HEK293T (cell line): ENCODE data around the gene RNF34.

Experiments
- CTCF ChIA-PET: fragments of 350-600 bp; formaldehyde crosslinking; extraction: SDS; loops from one replicate; lab custom pipeline; 2021; ENCODE audit warnings: antibody characterized with exemption, inconsistent platforms; lab: Yijun Ruan, JAX
- POLR2A ChIA-PET: fragments of 350-600 bp; formaldehyde crosslinking; extraction: SDS; loops from one replicate; lab custom pipeline; 2020; ENCODE audit warnings: antibody characterized with exemption, inconsistent platforms; lab: Yijun Ruan, JAX
- DNase-seq: peaks from one replicate; pipeline ENCODE4 v3.0.0; 2012; ENCODE audit warnings: mixed read lengths; ENCODE audit errors: extremely low spot score
- ARNT ChIP-seq: fragments of 450-650 bp; IDR thresholded peaks from 2 replicates; pipeline ENCODE4 v1.6.1; 2017; ENCODE audit warnings: mild to moderate bottlenecking
- BHLHE40 ChIP-seq: fragments of 450-650 bp; IDR thresholded peaks from 2 replicates; pipeline ENCODE4 v1.6.1; 2016; ENCODE audit warnings: mild to moderate bottlenecking, moderate library complexity, borderline replicate concordance
- CTBP1 ChIP-seq: fragments of 450-650 bp; IDR thresholded peaks from 2 replicates; pipeline ENCODE4 v1.6.1; 2016; ENCODE audit warnings: borderline replicate concordance
- ELF4 ChIP-seq: fragments of 450-650 bp; IDR thresholded peaks from 2 replicates; pipeline ENCODE4 v1.6.1; 2017; ENCODE audit warnings: antibody characterized with exemption
- FOXA1 ChIP-seq: fragments of 450-650 bp; IDR thresholded peaks from 2 replicates; pipeline ENCODE4 v1.6.1; 2016; ENCODE audit warnings: mild to moderate bottlenecking
- FOXK2 ChIP-seq: fragments of 450-650 bp; IDR thresholded peaks from 2 replicates; pipeline ENCODE4 v1.6.1; 2016; ENCODE audit warnings: mild to moderate bottlenecking
- FOXM1 ChIP-seq: fragments of 450-650 bp; IDR thresholded peaks from 2 replicates; pipeline ENCODE4 v1.6.1; 2017; ENCODE audit warnings: mild to moderate bottlenecking, borderline replicate concordance
- HDGF ChIP-seq: fragments of 450-650 bp; IDR thresholded peaks from 2 replicates; pipeline ENCODE4 v1.6.1; 2017; ENCODE audit warnings: antibody characterized with exemption, borderline replicate concordance
- L3MBTL2 ChIP-seq: fragments of 450-650 bp; conservative IDR thresholded peaks from 2 replicates; pipeline ENCODE4 v1.6.1; 2016; ENCODE audit warnings: mild to moderate bottlenecking
- LEF1 ChIP-seq: fragments of 450-650 bp; IDR thresholded peaks from 2 replicates; pipeline ENCODE4 v1.6.1; 2017; ENCODE audit warnings: mild to moderate bottlenecking, borderline replicate concordance
- NFRKB ChIP-seq: fragments of 450-650 bp; IDR thresholded peaks from 2 replicates; pipeline ENCODE4 v1.6.1; 2016; ENCODE audit warnings: mild to moderate bottlenecking, moderate library complexity
- PKNOX1 ChIP-seq: fragments of 450-650 bp; IDR thresholded peaks from 2 replicates; pipeline ENCODE4 v1.6.1; 2016
- SP1 ChIP-seq: fragments of 450-650 bp; IDR thresholded peaks from 2 replicates; pipeline ENCODE4 v1.6.1; 2017
- SUZ12 ChIP-seq: fragments of 450-650 bp; IDR thresholded peaks from 2 replicates; pipeline ENCODE4 v1.6.1; 2016; ENCODE audit warnings: mild to moderate bottlenecking
- TARDBP ChIP-seq: fragments of 450-650 bp; IDR thresholded peaks from 2 replicates; pipeline ENCODE4 v1.6.1; 2016
- ZNF384 ChIP-seq: fragments of 450-650 bp; IDR thresholded peaks from 2 replicates; pipeline ENCODE4 v1.6.1; 2016

RNF34 gene

GRCh38 chr12:121424624-121424975, 24.7 kb downstream of the RNF34 start:
- no peak for TF ChIP-seq CTBP1
- no peak for TF ChIP-seq ELF4
- TF ChIP-seq FOXM1: no peak
- no peak for TF ChIP-seq PKNOX1
- no peak for TF ChIP-seq SP1
- no peak for TF ChIP-seq ARNT
- no peak for TF ChIP-seq BHLHE40
- CTCF ChIA-PET: interaction anchor here (1.0 kb wide), 1 partner anchor 370 kb away, joined by 3 read pairs; no protein-coding TSS in a partner anchor
- POLR2A ChIA-PET: no interaction called here

GRCh38 chr12:121427556-121428050, 27.7 kb downstream of the RNF34 start:
- ChIA-PET CTCF (no interaction called here), POLR2A (no interaction called here)
- DNase-seq: no peak
- TF ChIP-seq FOXM1: no peak
- TF ChIP-seq FOXA1: no peak
- TF ChIP-seq PKNOX1: no peak
- no peak for TF ChIP-seq BHLHE40
- no peak for TF ChIP-seq ARNT

More at GRCh38 chr12:121424624-121424975, 24.7 kb downstream of the RNF34 start:
- DNase-seq: no peak

GRCh38 chr12:121428883-121429282, 29.0 kb downstream of the RNF34 start:
- DNase-seq: no peak
- ChIA-PET CTCF (no interaction called here), POLR2A (no interaction called here)
- no peak for TF ChIP-seq L3MBTL2
- no peak for TF ChIP-seq FOXA1
- no peak for TF ChIP-seq ELF4
- TF ChIP-seq ZNF384: no peak
- TF ChIP-seq TARDBP: no peak
- no peak for TF ChIP-seq SUZ12
- no peak for TF ChIP-seq NFRKB
- TF ChIP-seq FOXM1: no peak
- TF ChIP-seq PKNOX1: no peak
- no peak for TF ChIP-seq CTBP1
- TF ChIP-seq BHLHE40: no peak
- TF ChIP-seq FOXK2: no peak

- TF ChIP-seq L3MBTL2: no peak
- no peak for TF ChIP-seq NFRKB
- TF ChIP-seq BHLHE40: no peak
- TF ChIP-seq LEF1: no peak
- TF ChIP-seq PKNOX1: no peak
- no peak for TF ChIP-seq CTBP1
- no peak for TF ChIP-seq ARNT
- no peak for TF ChIP-seq FOXA1
- TF ChIP-seq ELF4: no peak
- no peak for TF ChIP-seq TARDBP
- no peak for TF ChIP-seq FOXM1
- TF ChIP-seq SP1: no peak
- TF ChIP-seq HDGF: no peak
- no peak for TF ChIP-seq SUZ12
- TF ChIP-seq FOXK2: no peak
- TF ChIP-seq ZNF384: no peak
- no peak for DNase-seq
- ChIA-PET CTCF (interaction anchor here (0.6 kb wide), 1 partner anchor 876 kb away, joined by 3 read pairs; no protein-coding TSS in a partner anchor), POLR2A (interaction anchor here (1.6 kb wide), 1 partner anchor 79 kb away, joined by 4 read pairs; the partner anchor contains the start of gene ANAPC5)
These were observed 31.0 kb downstream of the RNF34 start for GRCh38 chr12:121430833-121431415.

GRCh38 chr12:121432740-121433480, 33.0 kb downstream of the RNF34 start:
- ChIA-PET POLR2A (no interaction called here), CTCF (interaction anchor here (1.0 to 1.3 kb wide), 3 partner anchors 9 to 10 kb away, joined by 3 to 8 read pairs (median 3); no protein-coding TSS in a partner anchor)
- no peak for DNase-seq
- no peak for TF ChIP-seq FOXA1
- no peak for TF ChIP-seq SUZ12
- no peak for TF ChIP-seq FOXM1
- TF ChIP-seq FOXK2: no peak
- no peak for TF ChIP-seq PKNOX1
- TF ChIP-seq CTBP1: no peak
- no peak for TF ChIP-seq LEF1
- no peak for TF ChIP-seq NFRKB
